MCF 10A (cell line): ENCODE results near the gene CRIP3. TPM values are rescaled to one million over a fixed set of nuclear protein-coding genes. Genes with fewer than 3 reads are reported as not detected.

Experiments
- BruUV-seq: library from RNA; stranded (reverse); fragments of 400-500 nt; replicated peaks from 2 replicates; lab custom pipeline; 2021; lab: Mats Ljungman, UMichigan
- CTCF ChIA-PET: fragments of 300-600 bp; sonication (Branson Sonifier 250); formaldehyde crosslinking; extraction: SDS; loops from one replicate; lab custom pipeline; 2021; ENCODE audit warnings: antibody characterized with exemption, inconsistent platforms; lab: Yijun Ruan, JAX
- POLR2A ChIA-PET: fragments of 300-600, 350-650 bp; sonication (Branson Sonifier 250); formaldehyde crosslinking; extraction: SDS; loops from one replicate; lab custom pipeline; 2020; ENCODE audit warnings: antibody characterized with exemption, inconsistent platforms; lab: Yijun Ruan, JAX
- DNase-seq: peaks from one replicate; pipeline ENCODE4 v3.0.0-alpha.2; 2018; ENCODE audit not compliant: unreplicated experiment
- H3K27ac Mint-ChIP-seq: one replicate; pipeline ENCODE4 v1.8.0; 2022; ENCODE audit warnings: mild to moderate bottlenecking, low read depth, mixed read lengths; ENCODE audit not compliant: unreplicated experiment
- H3K27me3 Mint-ChIP-seq: one replicate; pipeline ENCODE4 v1.8.0; 2022; ENCODE audit warnings: mixed read lengths; ENCODE audit not compliant: insufficient read depth, unreplicated experiment
- H3K36me3 Mint-ChIP-seq: one replicate; pipeline ENCODE4 v1.8.0; 2022; ENCODE audit warnings: mild to moderate bottlenecking, moderate library complexity, mixed read lengths; ENCODE audit not compliant: insufficient read depth, unreplicated experiment
- H3K4me1 Mint-ChIP-seq: one replicate; pipeline ENCODE4 v1.8.0; 2022; ENCODE audit warnings: mixed read lengths; ENCODE audit not compliant: insufficient read depth, unreplicated experiment
- H3K4me3 Mint-ChIP-seq: one replicate; pipeline ENCODE4 v1.8.0; 2022; ENCODE audit warnings: mild to moderate bottlenecking, moderate library complexity, mixed read lengths; ENCODE audit not compliant: unreplicated experiment
- H3K9me3 Mint-ChIP-seq: one replicate; pipeline ENCODE4 v1.8.0; 2022; ENCODE audit warnings: mixed read lengths; ENCODE audit not compliant: unreplicated experiment
- intact Hi-C: fragments of 100-400 bp; cut with micrococcal nuclease; formaldehyde crosslinking; loops from 2 replicates; pipeline ENCODE4 v1.14.1; 2022
- total RNA-seq: library from RNA; stranded (reverse); gene quantifications from 2 replicates; pipeline ENCODE4 v1.2.3, GENCODE V29; 2022
- TF ChIP-seq, protein P1 (sequence below): fragments of 200-600 bp; IDR thresholded peaks from one replicate; pipeline ENCODE4 v1.8.0; 2022; ENCODE audit warnings: antibody characterized with exemption, mild to moderate bottlenecking; ENCODE audit not compliant: unreplicated experiment

Gene CRIP3
- total RNA-seq, 1 experiment from 2014 or later = not detected

DNA sequence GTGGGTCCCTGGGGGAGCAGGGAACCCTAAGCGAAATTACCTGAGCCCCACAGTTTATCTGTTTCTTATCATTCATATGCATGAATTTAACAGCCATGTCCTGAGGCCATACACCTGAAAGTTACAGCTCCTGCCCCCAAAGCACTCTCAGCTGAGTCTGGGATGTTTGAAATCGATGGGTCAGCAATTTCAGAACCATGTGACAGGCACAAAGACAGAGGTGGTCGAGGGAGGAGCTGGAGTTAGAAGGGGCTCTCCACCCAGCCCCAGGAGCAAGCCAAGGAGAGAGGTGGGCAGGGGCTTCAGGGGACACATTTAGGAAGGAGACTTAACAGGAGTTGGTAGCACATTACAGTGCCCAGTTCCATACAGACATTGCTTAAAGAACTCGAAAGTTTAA is 50.4 kb downstream of the CRIP3 start:
- no peaks in the 10 kb centered on the region for H3K9me3 Mint-ChIP-seq
- no peak overlapping the region for H3K27ac Mint-ChIP-seq
- TF ChIP-seq, protein P1, sequence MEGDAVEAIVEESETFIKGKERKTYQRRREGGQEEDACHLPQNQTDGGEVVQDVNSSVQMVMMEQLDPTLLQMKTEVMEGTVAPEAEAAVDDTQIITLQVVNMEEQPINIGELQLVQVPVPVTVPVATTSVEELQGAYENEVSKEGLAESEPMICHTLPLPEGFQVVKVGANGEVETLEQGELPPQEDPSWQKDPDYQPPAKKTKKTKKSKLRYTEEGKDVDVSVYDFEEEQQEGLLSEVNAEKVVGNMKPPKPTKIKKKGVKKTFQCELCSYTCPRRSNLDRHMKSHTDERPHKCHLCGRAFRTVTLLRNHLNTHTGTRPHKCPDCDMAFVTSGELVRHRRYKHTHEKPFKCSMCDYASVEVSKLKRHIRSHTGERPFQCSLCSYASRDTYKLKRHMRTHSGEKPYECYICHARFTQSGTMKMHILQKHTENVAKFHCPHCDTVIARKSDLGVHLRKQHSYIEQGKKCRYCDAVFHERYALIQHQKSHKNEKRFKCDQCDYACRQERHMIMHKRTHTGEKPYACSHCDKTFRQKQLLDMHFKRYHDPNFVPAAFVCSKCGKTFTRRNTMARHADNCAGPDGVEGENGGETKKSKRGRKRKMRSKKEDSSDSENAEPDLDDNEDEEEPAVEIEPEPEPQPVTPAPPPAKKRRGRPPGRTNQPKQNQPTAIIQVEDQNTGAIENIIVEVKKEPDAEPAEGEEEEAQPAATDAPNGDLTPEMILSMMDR = no peak
- CTCF ChIA-PET = no interaction called here
- POLR2A ChIA-PET = interaction anchor here (0.7 kb wide), 1 partner anchor 239 kb away, joined by 4 read pairs; no protein-coding TSS in a partner anchor
- no peak overlapping the region for H3K4me3 Mint-ChIP-seq
- no peak for DNase-seq
- no peaks in the 10 kb centered on the region for H3K4me1 Mint-ChIP-seq
- H3K27me3 Mint-ChIP-seq = peaks cover 21% of the 10 kb centered on the region
- H3K36me3 Mint-ChIP-seq = no peaks in the 10 kb centered on the region
- intact Hi-C loops = no loop called here
- no TSS peak for BruUV-seq

DNA sequence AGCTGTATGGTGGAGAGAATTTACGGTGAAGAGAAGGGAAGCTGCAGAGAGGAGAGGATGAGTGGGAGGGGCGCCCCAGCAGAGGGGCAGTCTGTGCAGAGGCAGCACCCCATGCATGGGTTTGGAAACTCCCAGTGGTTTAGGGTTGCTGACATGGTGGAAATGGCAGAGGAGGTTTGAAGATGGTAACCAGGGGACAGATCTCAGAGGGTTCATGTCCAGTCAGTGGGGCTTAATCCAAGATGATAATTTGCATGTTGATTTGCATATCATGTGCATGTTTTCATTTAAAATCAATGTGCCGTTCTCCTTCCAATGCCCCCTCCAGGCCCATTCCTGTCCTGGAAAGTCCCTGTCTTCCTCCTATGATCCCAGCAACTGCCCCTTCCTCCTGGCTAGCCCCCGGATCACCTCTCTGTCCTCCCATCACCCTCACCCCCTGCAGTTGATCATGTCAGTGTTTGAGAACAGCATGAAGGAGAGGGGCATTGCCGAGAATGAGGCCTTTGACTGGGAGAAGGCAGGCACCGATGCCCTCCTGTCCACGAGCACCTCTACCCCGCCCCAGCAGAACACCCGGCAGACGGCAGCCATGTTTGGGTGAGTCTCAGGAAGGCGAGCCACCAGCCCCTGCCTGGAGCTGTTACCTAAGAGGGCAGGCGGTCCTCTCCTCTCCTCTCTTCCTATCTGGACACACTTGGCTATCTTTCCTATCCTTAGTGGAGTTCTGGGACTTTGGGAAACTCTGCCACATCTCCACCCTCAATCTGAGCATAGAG is 51.1 kb downstream of the CRIP3 start:
- no peaks in the 10 kb centered on the region for H3K36me3 Mint-ChIP-seq
- no peak for DNase-seq
- no peak overlapping the region for H3K4me3 Mint-ChIP-seq
- peaks cover 27% of the 10 kb centered on the region for H3K27me3 Mint-ChIP-seq
- TF ChIP-seq, protein P1 = no peak
- H3K9me3 Mint-ChIP-seq = no peaks in the 10 kb centered on the region
- CTCF ChIA-PET = no interaction called here
- no peaks in the 10 kb centered on the region for H3K4me1 Mint-ChIP-seq
- intact Hi-C loops = no loop called here
- no peak overlapping the region for H3K27ac Mint-ChIP-seq
- BruUV-seq = no TSS peak
- POLR2A ChIA-PET = no interaction called here

DNA sequence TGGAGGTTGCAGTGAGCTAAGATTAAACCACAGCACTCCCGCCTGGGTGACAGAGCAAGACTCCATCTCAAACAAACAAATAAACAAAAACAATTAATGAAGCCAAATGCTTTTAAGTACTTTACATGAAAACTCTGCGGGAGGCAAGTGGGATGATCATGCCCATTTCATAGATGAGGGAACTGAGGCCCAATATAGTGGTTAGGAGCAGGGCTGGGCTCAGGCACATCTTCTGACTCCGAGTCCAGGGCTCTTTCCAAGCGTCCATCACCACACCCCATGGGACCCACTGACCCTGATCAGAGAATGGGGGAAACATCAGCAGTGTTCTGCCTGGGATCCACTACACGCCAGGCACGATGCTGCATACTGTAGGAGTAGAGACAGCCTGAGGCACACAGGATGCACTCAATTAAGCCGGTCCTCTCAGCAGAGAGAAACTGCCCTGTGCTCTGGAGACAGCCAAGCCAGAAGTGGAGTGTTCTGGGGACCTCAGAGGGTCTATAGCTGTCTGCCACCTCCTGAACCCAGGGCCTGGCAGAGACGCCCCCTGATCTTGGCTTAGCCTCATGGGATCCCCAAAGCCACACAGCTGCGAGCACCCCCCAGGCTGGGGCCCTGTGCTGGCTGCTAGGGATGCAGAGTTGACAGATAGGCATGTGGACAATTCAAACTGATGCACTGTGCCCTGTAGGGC is 51.8 kb downstream of the CRIP3 start:
- TF ChIP-seq, protein P1 = no peak
- ChIA-PET POLR2A (no interaction called here), CTCF (interaction anchor here (0.6 to 0.7 kb wide), 3 partner anchors 18 to 249 kb away, joined by 3 read pairs; no protein-coding TSS in a partner anchor)
- H3K36me3 Mint-ChIP-seq = no peaks in the 10 kb centered on the region
- intact Hi-C loops = no loop called here
- no peak overlapping the region for H3K27ac Mint-ChIP-seq
- no peaks in the 10 kb centered on the region for H3K9me3 Mint-ChIP-seq
- H3K4me3 Mint-ChIP-seq = no peak overlapping the region
- no TSS peak for BruUV-seq
- H3K4me1 Mint-ChIP-seq = no peaks in the 10 kb centered on the region
- peaks cover 34% of the 10 kb centered on the region for H3K27me3 Mint-ChIP-seq
- DNase-seq = no peak

Other genes starting within 250 kb of the CRIP3 start
- 155 and 174 TPM in 2 replicates for gene MRPL2, start 249.4 kb downstream of the CRIP3 start, total RNA-seq
- gene KLC4, start 249.2 kb downstream of the CRIP3 start, total RNA-seq = 17.5 and 23.4 TPM in 2 replicates
- gene PTK7, start 232.5 kb downstream of the CRIP3 start, total RNA-seq = 42.6 and 48.4 TPM in 2 replicates
- 29.7 and 32.1 TPM in 2 replicates for gene SRF, start 137.6 kb downstream of the CRIP3 start, total RNA-seq
- 39.6 and 42.8 TPM in 2 replicates for gene CUL9, start 126.6 kb downstream of the CRIP3 start, total RNA-seq
- gene DNPH1, start 79.3 kb downstream of the CRIP3 start, total RNA-seq = 52.5 and 91.0 TPM in 2 replicates
- not detected in 2 replicates for gene TTBK1, start 65.3 kb downstream of the CRIP3 start, total RNA-seq
- gene SLC22A7, start 10.6 kb downstream of the CRIP3 start, total RNA-seq = not detected in 2 replicates
- 11.3 and 12.9 TPM in 2 replicates for gene ZNF318, start 60.8 kb upstream of the CRIP3 start, total RNA-seq
- gene ABCC10, start 118.7 kb upstream of the CRIP3 start, total RNA-seq = 25.6 and 25.9 TPM in 2 replicates
- gene DLK2, start 146.7 kb upstream of the CRIP3 start, total RNA-seq = 13.6 and 30.2 TPM in 2 replicates
- gene TJAP1, start 168.7 kb upstream of the CRIP3 start, total RNA-seq = 70.9 and 78.9 TPM in 2 replicates
- 0.37 and 1.2 TPM in 2 replicates for gene LRRC73, start 201.5 kb upstream of the CRIP3 start, total RNA-seq
- 65.1 and 72.9 TPM in 2 replicates for gene YIPF3, start 208.1 kb upstream of the CRIP3 start, total RNA-seq
- 54.9 and 63.6 TPM in 2 replicates for gene POLR1C, start 208.3 kb upstream of the CRIP3 start, total RNA-seq